Renal pelvis (tissue), 4 donors: ENCODE measurements around the gene CHD2. TPM values are rescaled to one million over a fixed set of nuclear protein-coding genes. Genes with fewer than 3 reads are reported as not detected.

Experiments used
- DNase-seq: peaks from one replicate; pipeline ENCODE4 v3.0.0-alpha.2; 2013
- polyA plus RNA-seq, 3 donors: library from polyadenylated mRNA; unstranded; fragments of 120-200 nt; gene quantifications; one replicate each; pipeline ENCODE4 v1.2.1, GENCODE V29; 2013; ENCODE audit not compliant: insufficient read length in 3 of 3

The CHD2 gene
- polyA plus RNA-seq, 3 donors: 106 to 140 (median 131) TPM

DNA sequence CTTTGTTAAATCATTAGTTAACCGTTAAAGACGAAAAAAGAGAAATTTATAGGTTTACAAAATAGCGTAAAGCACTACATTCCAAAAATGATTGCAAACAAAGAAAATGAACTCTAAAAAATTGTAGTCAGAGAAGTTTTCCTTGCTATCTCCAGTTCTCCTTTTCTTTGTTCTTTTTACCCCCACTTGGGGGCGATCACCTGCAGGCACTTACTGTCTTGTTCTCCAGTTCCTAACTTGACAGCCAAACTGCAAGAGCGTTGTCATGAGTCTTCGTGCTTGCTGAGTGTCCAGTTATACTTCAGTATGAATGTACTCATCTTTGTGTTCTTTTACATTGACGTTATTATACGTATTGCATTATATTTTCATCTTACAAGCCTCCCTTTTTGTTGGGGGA, 54.5 kb downstream of the CHD2 start:
- DNase-seq: no peak

DNA sequence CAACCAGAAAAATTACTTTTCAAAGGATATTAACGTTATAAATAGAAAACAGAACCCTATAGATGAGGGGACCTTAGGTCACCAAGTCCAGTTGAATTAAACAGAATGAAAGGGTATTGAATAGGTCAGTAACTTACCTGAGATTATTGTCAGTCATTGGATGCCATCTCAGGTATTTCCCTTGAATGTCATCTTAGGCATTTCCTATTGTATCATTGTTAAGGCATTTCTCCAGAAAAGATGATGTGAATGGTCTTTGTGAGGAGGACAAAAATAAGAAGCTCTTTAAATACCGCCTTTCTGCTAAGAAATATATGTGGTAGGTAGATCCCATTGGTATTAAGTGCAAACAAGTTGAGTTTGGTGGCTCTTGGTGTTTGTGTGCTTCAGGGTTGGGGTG, 55.6 kb downstream of the CHD2 start:
- no peak for DNase-seq

- DNase-seq: no peak
Measured at GRCh38 chr15:92958105-92958504, 58.0 kb downstream of the CHD2 start.

- DNase-seq: no peak
Measured at GRCh38 chr15:92959219-92959618, 59.1 kb downstream of the CHD2 start.

- DNase-seq: no peak
Measured at GRCh38 chr15:92960996-92961681, 61.0 kb downstream of the CHD2 start.

DNA sequence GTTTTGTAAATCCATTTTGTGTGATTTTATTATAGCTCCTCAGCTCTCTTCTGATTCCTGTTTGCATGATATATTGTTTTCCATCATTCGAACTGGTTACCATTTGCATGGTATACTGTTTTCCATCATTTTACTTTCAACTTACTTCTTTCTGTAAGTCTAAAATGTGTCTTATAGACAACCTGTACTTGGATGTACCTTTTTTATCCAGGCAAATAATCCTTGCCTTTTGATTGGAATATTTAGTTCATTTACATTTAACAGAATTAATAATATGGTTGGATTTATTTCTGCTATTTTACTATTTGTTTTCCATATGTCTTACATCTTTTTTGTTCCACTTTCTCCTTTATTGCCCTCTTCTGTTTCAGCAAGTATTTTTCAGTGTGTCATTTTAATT, 62.8 kb downstream of the CHD2 start:
- DNase-seq: no peak

DNA sequence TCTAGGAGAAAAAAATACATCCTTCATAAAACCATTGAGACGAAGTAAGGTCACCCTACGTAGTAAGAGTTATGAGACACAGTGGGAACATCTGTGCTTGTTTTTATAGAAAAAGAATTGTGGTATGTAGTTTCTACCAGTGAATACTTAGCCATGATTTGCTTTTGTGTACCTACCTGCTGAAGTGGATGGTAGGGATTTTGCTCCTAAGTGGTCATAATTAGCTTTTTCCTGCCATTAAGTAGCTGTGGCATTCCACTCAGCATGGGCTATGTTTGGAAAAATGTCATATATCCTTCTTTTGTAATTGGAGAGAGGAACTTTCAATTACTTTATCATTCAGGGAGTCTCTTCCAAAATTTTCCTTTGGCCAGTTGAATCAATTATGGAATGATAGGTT, 63.7 kb downstream of the CHD2 start:
- no peak for DNase-seq

DNA sequence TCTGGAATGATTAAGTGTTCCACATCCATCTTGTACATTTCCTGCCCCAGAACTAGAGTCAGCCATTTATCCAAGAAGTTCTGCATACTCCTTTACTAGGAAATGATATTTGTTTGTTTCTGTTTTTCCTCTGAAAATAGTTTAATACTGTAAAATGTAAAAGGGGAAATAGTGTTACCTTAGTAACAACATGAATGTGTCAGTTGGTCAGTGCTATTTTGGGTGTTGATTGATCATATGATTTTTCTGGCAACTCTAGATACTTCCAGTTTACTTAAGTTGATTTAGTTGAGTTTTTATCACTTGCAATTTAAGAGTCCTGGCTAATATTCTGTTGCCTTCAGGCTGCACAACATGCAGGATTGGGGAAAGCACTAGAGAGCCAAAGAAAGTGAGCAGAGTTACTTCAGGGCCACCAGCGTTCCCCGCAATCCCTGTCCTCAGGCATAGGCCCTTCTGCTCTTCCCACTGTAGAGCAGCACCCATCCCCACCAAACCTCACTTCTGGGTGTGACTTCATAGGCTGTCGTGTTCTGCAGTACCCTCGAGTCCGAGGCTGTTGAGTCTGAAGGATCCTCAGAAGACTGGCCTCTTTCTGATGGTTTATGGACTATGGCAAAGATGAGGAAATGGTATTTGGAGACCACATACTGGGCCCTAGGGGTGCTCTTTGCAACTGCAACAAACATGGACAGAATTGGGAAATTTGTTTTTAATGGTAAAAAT, 69.0 kb downstream of the CHD2 start:
- no peak for DNase-seq

DNA sequence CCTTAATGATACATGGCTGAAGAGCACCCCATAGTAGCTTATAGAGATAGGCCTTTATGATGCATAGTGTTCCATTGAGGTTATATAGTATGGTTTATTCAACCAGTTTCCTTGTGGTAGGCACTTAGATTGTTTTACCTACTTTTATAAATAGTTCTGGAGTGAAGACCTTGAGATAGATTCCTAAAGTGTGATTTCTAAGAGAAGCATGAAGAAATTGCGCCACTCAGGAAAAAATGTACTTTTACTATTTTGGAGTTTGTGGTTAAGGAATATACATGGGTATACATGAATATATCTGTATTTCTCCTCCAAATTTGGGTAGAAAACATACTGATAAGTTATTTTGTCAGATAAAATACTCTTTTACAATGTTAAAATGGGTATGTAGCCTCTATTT, 70.5 kb downstream of the CHD2 start:
- no peak for DNase-seq

GRCh38 chr15:92971081-92971480, 71.0 kb downstream of the CHD2 start:
- no peak for DNase-seq

- DNase-seq: no peak
Measured at GRCh38 chr15:92971713-92972112, 71.6 kb downstream of the CHD2 start.

GRCh38 chr15:92974183-92974915, 74.2 kb downstream of the CHD2 start:
- no peak for DNase-seq

DNA sequence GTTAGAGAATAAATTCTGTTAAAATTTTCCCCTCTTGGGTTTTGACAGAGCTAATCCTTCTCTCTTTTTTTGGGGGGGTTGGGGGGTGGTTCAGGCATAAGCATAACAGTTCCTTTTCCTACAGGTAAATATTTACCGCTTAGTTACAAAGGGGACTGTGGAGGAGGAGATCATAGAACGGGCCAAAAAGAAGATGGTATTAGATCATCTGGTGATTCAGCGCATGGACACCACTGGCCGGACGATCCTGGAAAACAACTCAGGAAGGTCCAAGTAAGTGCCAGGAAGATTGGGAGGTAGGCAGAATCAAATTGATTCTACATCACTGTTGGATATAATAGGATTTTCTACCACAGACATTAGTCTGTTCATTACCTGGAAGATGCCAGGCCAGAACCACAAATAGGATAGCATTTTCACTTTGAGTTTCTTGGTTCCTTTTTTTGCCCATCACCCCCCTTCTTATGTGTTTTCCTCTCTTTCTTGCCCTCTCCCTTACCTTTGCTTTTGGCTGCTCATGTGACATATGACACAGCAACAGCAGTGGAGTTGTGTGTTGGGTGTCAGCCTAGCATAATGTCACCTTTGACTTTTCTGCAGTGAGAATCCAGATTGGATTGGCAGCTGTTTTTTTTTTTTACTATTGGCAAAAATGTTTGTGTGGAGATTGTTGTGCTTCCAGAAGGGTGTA, 79.0 kb downstream of the CHD2 start:
- no peak for DNase-seq

DNA sequence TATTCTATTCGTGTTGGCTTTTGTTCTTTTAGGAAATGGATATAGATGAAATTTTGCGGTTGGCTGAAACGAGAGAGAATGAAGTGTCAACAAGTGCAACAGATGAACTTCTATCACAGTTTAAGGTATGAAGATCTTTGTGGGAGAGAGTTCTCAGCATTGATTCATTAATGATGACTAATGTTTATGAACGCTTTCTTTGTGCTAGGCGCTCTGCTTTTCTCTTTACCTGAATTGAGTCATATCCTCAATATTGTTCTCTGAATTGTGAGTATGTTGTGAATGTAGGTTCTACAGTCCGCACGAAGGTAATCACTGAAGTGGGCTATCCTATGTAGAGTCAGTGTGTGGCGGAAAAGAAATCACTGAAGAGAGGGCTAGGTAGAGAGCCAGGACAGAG, 81.2 kb downstream of the CHD2 start:
- DNase-seq: no peak

- DNase-seq: no peak
Measured at GRCh38 chr15:92984161-92984560, 84.0 kb downstream of the CHD2 start.

DNA sequence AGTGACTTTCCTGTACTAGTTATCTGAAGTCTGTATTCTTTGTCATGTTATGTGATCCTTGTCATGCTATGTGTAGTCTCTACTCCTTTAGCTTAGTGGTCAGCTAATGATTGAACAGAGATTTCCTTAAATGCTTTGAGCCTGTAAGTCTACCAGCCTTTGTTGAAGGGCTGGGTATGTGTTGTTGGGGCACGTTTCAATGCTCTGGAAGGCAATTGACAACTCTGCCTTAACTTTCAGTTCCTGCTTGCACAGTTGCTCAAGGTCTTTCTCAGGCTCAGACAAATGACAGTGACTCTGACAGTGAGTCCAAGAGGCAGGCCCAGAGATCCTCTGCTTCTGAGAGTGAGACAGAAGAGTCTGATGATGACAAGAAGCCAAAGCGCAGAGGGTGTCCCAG, 89.3 kb downstream of the CHD2 start:
- DNase-seq: no peak

GRCh38 chr15:92990031-92990430, 89.9 kb downstream of the CHD2 start:
- DNase-seq: no peak

DNA sequence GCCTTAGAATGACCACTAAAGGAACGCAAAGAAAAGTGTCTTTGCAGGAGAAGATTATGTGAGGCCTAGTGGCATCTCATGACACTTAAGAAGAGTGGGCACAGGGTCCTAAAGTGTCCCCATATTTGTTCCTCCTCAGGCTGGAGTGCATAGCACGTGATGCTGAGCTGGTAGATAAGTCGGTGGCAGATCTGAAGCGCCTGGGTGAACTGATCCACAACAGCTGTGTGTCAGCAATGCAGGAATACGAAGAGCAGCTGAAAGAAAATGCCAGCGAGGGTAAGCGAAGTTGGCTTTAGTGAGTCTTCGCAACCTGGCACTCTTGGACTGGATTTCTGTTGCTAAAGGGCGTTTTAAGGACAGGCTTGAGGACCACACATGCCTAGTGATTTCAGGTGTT, 92.6 kb downstream of the CHD2 start:
- no peak for DNase-seq

GRCh38 chr15:92997821-92998220, 97.7 kb downstream of the CHD2 start:
- no peak for DNase-seq

- no peak for DNase-seq
Measured at GRCh38 chr15:93001156-93001555, 101.0 kb downstream of the CHD2 start.

DNA sequence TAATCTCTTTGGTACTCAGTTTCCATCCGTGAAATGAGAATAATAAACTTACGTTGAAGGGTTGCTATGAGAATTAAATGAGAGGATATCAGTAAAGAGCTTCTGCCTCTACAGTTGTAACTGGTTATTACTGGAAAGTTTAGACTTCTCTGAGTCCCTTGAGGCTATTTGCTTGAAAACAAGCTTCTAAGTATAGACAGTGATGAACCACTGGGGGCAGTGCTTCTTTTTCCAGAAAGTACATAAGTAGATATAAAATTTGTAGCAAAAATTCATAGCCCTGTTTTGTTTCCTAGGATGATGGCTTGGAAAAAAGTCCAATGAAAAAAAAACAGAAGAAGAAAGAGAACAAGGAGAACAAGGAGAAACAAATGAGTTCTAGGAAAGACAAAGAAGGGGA, 101.8 kb downstream of the CHD2 start:
- DNase-seq: no peak

DNA sequence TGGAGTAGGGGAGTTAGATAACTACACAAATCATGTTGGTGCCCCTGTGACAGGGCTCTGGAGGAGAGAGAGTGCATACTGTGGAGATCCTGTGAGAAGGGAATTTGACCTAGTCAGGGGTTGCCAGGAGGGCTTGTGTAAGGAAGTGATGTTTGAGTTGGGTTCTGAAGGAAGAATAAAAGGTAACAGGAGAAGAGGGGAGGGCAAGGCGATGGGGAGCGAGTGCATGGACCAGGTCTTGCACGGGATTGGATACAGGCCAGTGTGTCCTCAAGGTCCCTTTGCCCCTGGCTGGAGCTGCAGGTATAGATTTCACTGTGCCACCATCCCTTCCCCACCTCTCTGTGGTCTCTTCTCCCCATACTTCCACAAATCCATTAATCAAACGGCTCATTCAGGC, 105.0 kb downstream of the CHD2 start:
- DNase-seq: no peak

GRCh38 chr15:93007994-93008393, 107.9 kb downstream of the CHD2 start:
- no peak for DNase-seq
